H1 (cell line): ENCODE data around the gene GIPC2. TPM values are rescaled to one million over a fixed set of nuclear protein-coding genes. Genes with fewer than 3 reads are reported as not detected.

Experiments used
- CTCF ChIA-PET: fragments of 300-600 bp; sonication (Branson Sonifier 250); formaldehyde crosslinking; loops from one replicate; lab custom pipeline; 2021; ENCODE audit not compliant: partially characterized antibody; lab: Charles Lee
- POLR2A ChIA-PET: fragments of 300-600 bp; sonication (Branson Sonifier 250); formaldehyde crosslinking; loops from one replicate; lab custom pipeline; 2021; ENCODE audit warnings: inconsistent platforms; ENCODE audit not compliant: partially characterized antibody; lab: Charles Lee
- DNase-seq, 2 experiments: peaks; one replicate each; pipeline versions ENCODE4 v3.0.0 to v3.0.0-alpha.2; 2010 to 2022; ENCODE audit warnings: low spot score in 2 of 2, low read depth in 1 of 2, mixed read lengths in 1 of 2
- FAIRE-seq: peaks from 2 replicates; lab custom pipeline; 2011; peaks lifted over from hg19 to GRCh38; lab: Jason Lieb, UNC
- H2AFZ ChIP-seq: 2 replicates; pipeline ENCODE4 v1.8.1; 2012; ENCODE audit warnings: low read length, inconsistent platforms
- H2AK5ac ChIP-seq: 2 replicates; pipeline ENCODE4 v1.6.1; 2013; ENCODE audit warnings: low read depth, low read length
- H2BK120ac ChIP-seq: replicated peaks from 2 replicates; pipeline ENCODE3; 2013; ENCODE audit warnings: low read depth, low read length, inconsistent platforms
- H2BK12ac ChIP-seq: 2 replicates; pipeline ENCODE4 v1.6.1; 2013; ENCODE audit warnings: low read depth, low read length
- H2BK15ac ChIP-seq: 2 replicates; pipeline ENCODE4 v1.6.1; 2013; ENCODE audit warnings: low read length
- H2BK20ac ChIP-seq: 2 replicates; pipeline ENCODE4 v1.6.1; 2013; ENCODE audit warnings: low read length
- H2BK5ac ChIP-seq: 2 replicates; pipeline ENCODE4 v1.6.1; 2013; ENCODE audit warnings: low read depth, low read length
- H3K14ac ChIP-seq: 2 replicates; pipeline ENCODE4 v1.6.1; 2013; ENCODE audit warnings: inconsistent platforms; ENCODE audit not compliant: insufficient read length
- H3K18ac ChIP-seq: 2 replicates; pipeline ENCODE4 v1.6.1; 2013; ENCODE audit warnings: low read length; ENCODE audit errors: extremely low read depth
- H3K23ac ChIP-seq: 2 replicates; pipeline ENCODE4 v1.6.1; 2013; ENCODE audit warnings: inconsistent platforms; ENCODE audit not compliant: insufficient read length
- H3K23me2 ChIP-seq: 2 replicates; pipeline ENCODE4 v1.6.1; 2013; ENCODE audit warnings: low read depth, low read length
- H3K27ac ChIP-seq: 2 replicates; pipeline ENCODE4 v1.6.1; 2011; ENCODE audit warnings: low read depth, low read length, inconsistent platforms
- H3K27me3 ChIP-seq, 4 experiments: replicated peaks in 1 of 4; 1 replicate in 1 of 4; 2 replicates in 3 of 4; pipeline versions ENCODE4 v1.6.1 to v1.8.1; 2011 to 2013; ENCODE audit warnings: low read length in 3 of 4, mild to moderate bottlenecking in 3 of 4, inconsistent platforms in 2 of 4, mixed read lengths in 2 of 4, moderate library complexity in 1 of 4; ENCODE audit not compliant: control insufficient read depth in 3 of 4, insufficient read depth in 3 of 4; ENCODE audit errors: extremely low read depth in 1 of 4
- H3K36me3 ChIP-seq, 4 experiments: 2 replicates each; pipeline versions ENCODE4 v1.6.1 to v1.8.1; 2011 to 2013; ENCODE audit warnings: mild to moderate bottlenecking in 4 of 4, low read length in 3 of 4, moderate library complexity in 2 of 4, control low read depth in 1 of 4, inconsistent platforms in 1 of 4; ENCODE audit not compliant: insufficient read depth in 4 of 4, control insufficient read depth in 2 of 4
- H3K4ac ChIP-seq: replicated peaks from 2 replicates; pipeline ENCODE3; 2013; ENCODE audit warnings: low read length, low read depth, mixed read lengths, inconsistent platforms; ENCODE audit not compliant: insufficient read length
- H3K4me1 ChIP-seq, 4 experiments: replicated peaks in 1 of 4; 1 replicate in 1 of 4; 2 replicates in 3 of 4; pipeline versions ENCODE4 v1.6.1 to v1.8.1; 2011 to 2013; ENCODE audit warnings: low read length in 3 of 4, inconsistent platforms in 2 of 4, mixed read lengths in 1 of 4; ENCODE audit not compliant: insufficient read depth in 4 of 4, control insufficient read depth in 3 of 4
- H3K4me2 ChIP-seq, 2 experiments: 2 replicates each; pipeline versions ENCODE4 v1.6.1 to v1.8.1; 2011 to 2013; ENCODE audit warnings: low read depth in 2 of 2, low read length in 2 of 2, control low read depth in 1 of 2, inconsistent platforms in 1 of 2, mild to moderate bottlenecking in 1 of 2; ENCODE audit not compliant: insufficient read depth in 1 of 2
- H3K4me3 ChIP-seq, 4 experiments: fragments of 200-600, 300-600 bp in 1 of 4; sonication (generic), shearing (Covaris generic), sonication (Bioruptor Twin) in 1 of 4; 2 replicates each; pipeline versions ENCODE4 v1.5.1 to v1.8.1; 2011 to 2016; ENCODE audit warnings: low read length in 4 of 4, low read depth in 3 of 4, control low read depth in 2 of 4, inconsistent platforms in 2 of 4, mild to moderate bottlenecking in 2 of 4, mixed read lengths in 1 of 4, moderate library complexity in 1 of 4; ENCODE audit not compliant: insufficient read depth in 2 of 4; ENCODE audit errors: extremely low read depth in 1 of 4
- H3K56ac ChIP-seq: replicated peaks from 2 replicates; pipeline ENCODE3; 2013; ENCODE audit warnings: low read depth, mild to moderate bottlenecking, mixed read lengths, low read length, inconsistent platforms; ENCODE audit not compliant: insufficient read length
- H3K79me1 ChIP-seq: 2 replicates; pipeline ENCODE4 v1.6.1; 2013; ENCODE audit warnings: low read depth, low read length, control low read depth
- H3K79me2 ChIP-seq, 2 experiments: 2 replicates each; pipeline versions ENCODE4 v1.6.1 to v1.8.1; 2012 to 2013; ENCODE audit warnings: low read length in 2 of 2, mild to moderate bottlenecking in 2 of 2, inconsistent platforms in 1 of 2; ENCODE audit not compliant: insufficient read depth in 2 of 2, control insufficient read depth in 1 of 2
- H3K9ac ChIP-seq, 4 experiments: replicated peaks in 1 of 4; 1 replicate in 1 of 4; 2 replicates in 3 of 4; pipeline versions ENCODE4 v1.6.1 to v1.8.1; 2011 to 2013; ENCODE audit warnings: low read depth in 3 of 4, low read length in 3 of 4, control low read depth in 2 of 4, mild to moderate bottlenecking in 2 of 4, moderate library complexity in 2 of 4, inconsistent platforms in 1 of 4; ENCODE audit errors: extremely low read depth in 1 of 4
- H3K9me3 ChIP-seq, 2 experiments: 2 replicates each; pipeline versions ENCODE4 v1.6.1 to v1.8.1; 2012 to 2013; ENCODE audit warnings: mild to moderate bottlenecking in 2 of 2, moderate library complexity in 2 of 2, control low read depth in 1 of 2, inconsistent platforms in 1 of 2, low read depth in 1 of 2, low read length in 1 of 2, mixed read lengths in 1 of 2; ENCODE audit not compliant: insufficient read depth in 2 of 2
- H4K20me1 ChIP-seq, 2 experiments: replicated peaks in 1 of 2; 2 replicates each; pipeline versions ENCODE3 to v1.8.1; 2011 to 2013; ENCODE audit warnings: inconsistent platforms in 2 of 2, low read length in 2 of 2, mild to moderate bottlenecking in 1 of 2; ENCODE audit not compliant: insufficient read depth in 2 of 2, control insufficient read depth in 1 of 2
- H4K5ac ChIP-seq: 2 replicates; pipeline ENCODE4 v1.6.1; 2013; ENCODE audit warnings: low read length, low read depth, mixed read lengths, inconsistent platforms; ENCODE audit not compliant: insufficient read length
- H4K8ac ChIP-seq: 2 replicates; pipeline ENCODE4 v1.8.0; 2013; ENCODE audit warnings: mild to moderate bottlenecking, moderate library complexity, low read length, inconsistent platforms; ENCODE audit not compliant: insufficient read depth; ENCODE audit errors: extremely low read depth
- H4K91ac ChIP-seq: replicated peaks from 2 replicates; pipeline ENCODE3; 2013; ENCODE audit warnings: low read length, mixed read lengths, inconsistent platforms; ENCODE audit not compliant: insufficient read length
- CHD2 ChIP-seq: IDR thresholded peaks from 2 replicates; pipeline ENCODE4 v1.6.1; 2012; ENCODE audit warnings: low read length, improper control_type of control experiment
- POLR2A ChIP-seq, 2 experiments: IDR thresholded peaks; 1 replicate in 1 of 2; 2 replicates in 1 of 2; pipeline ENCODE4 v1.6.1; 2011; ENCODE audit warnings: low read depth in 2 of 2, low read length in 2 of 2, mild to moderate bottlenecking in 2 of 2; ENCODE audit errors: control extremely low read depth in 1 of 2
- WGBS, 2 experiments: shearing (Covaris generic) in 1 of 2; methylation state at CpG; one replicate each; pipeline versions ENCODE4 v1.1.6 to v1.1.7; 2013 to 2015; ENCODE audit warnings: low lambda C conversion rate in 2 of 2, mixed read lengths in 2 of 2, inconsistent platforms in 1 of 2, low coverage in 1 of 2, missing lambda C conversion rate in 1 of 2; ENCODE audit not compliant: insufficient replicate concordance in 2 of 2, insufficient coverage in 1 of 2, insufficient read length in 1 of 2; ENCODE audit errors: extremely low coverage in 1 of 2, missing lambda C conversion rate in 1 of 2; 5-methylcytosine and 5-hydroxymethylcytosine counted together
- polyA plus RNA-seq, 7 experiments: library from polyadenylated mRNA; depleted of rRNA in 3 of 7; stranded (reverse) in 5 of 7; unstranded in 2 of 7; fragments of >200 nt in 5 of 7; fragments of 200-250 nt in 2 of 7; gene quantifications; 1 replicate in 5 of 7; 2 replicates in 1 of 7; 4 replicates in 1 of 7; pipeline versions ENCODE4 v1.2.1 to v1.2.3, GENCODE V29; 2011 to 2013; ENCODE audit warnings: missing spikeins in 2 of 7, mixed read lengths in 2 of 7
- total RNA-seq: library from RNA; stranded (reverse); fragmentation: NEBNext Ultra II Directional; extraction: Animal tissue kit (Norgen Biotek cat#: 25700); gene quantifications from 2 replicates; pipeline ENCODE4 v1.2.1, GENCODE V29; 2021

GIPC2 gene
- total and polyA plus RNA-seq, 2 of the 8 experiments (the other 6 are each of a cell fraction or from before 2014, with no cell fraction given) = 0.29 to 0.69 TPM

GRCh38 chr1:78073441-78073840 lies 27.7 kb downstream of the GIPC2 start:
- Histone ChIP-seq H3K79me2 (no peaks in the 10 kb centered on the region), H3K18ac (no peak overlapping the region), H3K9ac (no peak overlapping the region), H2BK15ac (no peak overlapping the region), H4K5ac (no peak overlapping the region), H2BK120ac (no peak overlapping the region), H3K4me2 (no peak overlapping the region), H4K8ac (no peak overlapping the region), H3K56ac (no peak overlapping the region), H3K27me3 (no peaks in the 10 kb centered on the region), H3K9me3 (no peaks in the 10 kb centered on the region), H3K4me3 (no peak overlapping the region), H2BK20ac (no peak overlapping the region), H2AFZ (no peak overlapping the region), H4K20me1 (no peaks in the 10 kb centered on the region), H3K36me3 (no peaks in the 10 kb centered on the region), H2BK5ac (no peak overlapping the region), H3K23me2 (no peaks in the 10 kb centered on the region)
- no peak for DNase-seq
- CTCF ChIA-PET = no interaction called here
- WGBS, 2 experiments = 72% methylated on average over 1 of the region's 1 CpG; no CpG with 5 or more reads in 1 of the 2 experiments
- POLR2A ChIA-PET = no interaction called here
- TF ChIP-seq CHD2 (no peak), POLR2A (IDR thresholded peaks at IDR 0.05; ENCODE audit: control extremely low read depth in 1 of 2, low read depth in 2 of 2, low read length in 2 of 2) (no peak)
- TF ChIP-seq, all 59 proteins: peak for 0
- Histone ChIP-seq H3K79me1 (no peaks in the 10 kb centered on the region), H3K4ac (no peak overlapping the region), H2BK12ac (no peak overlapping the region), H4K91ac (no peak overlapping the region), H3K14ac (no peak overlapping the region), H3K23ac (no peak overlapping the region), H2AK5ac (no peak overlapping the region), H3K27ac (no peak overlapping the region), H3K4me1 (no peaks in the 10 kb centered on the region)
- FAIRE-seq = no peak
